Skeletal muscle cell (primary cell): ENCODE measurements around the gene MLYCD.
"Not testable (repeated sequence)": the region's sequence is repeated elsewhere in the genome, so short reads cannot be mapped to it uniquely, and the experiment has no call there.

Experiments used
- DNase-seq: peaks from one replicate; pipeline ENCODE4 v3.0.0-alpha.2; 2010; ENCODE audit warnings: low read depth
- H3K4me3 ChIP-seq: 2 replicates; pipeline ENCODE4 v1.5.1; 2011; ENCODE audit warnings: low read depth, mild to moderate bottlenecking, control low read depth, low read length, moderate library complexity

Gene MLYCD

GRCh38 chr16:83936581-83937165, 37.8 kb downstream of the MLYCD start:
- DNase-seq = no peak
- H3K4me3 ChIP-seq = no peak overlapping the region

GRCh38 chr16:83937267-83937666, 38.4 kb downstream of the MLYCD start:
- DNase-seq = no peak

GRCh38 chr16:83937922-83938885, 39.3 kb downstream of the MLYCD start:
- no peak for DNase-seq
- no peak overlapping the region for H3K4me3 ChIP-seq

More at GRCh38 chr16:83937267-83937666, 38.4 kb downstream of the MLYCD start:
- H3K4me3 ChIP-seq = no peak overlapping the region

GRCh38 chr16:83939266-83939855, 40.4 kb downstream of the MLYCD start:
- DNase-seq = no peak
- H3K4me3 ChIP-seq = no peak overlapping the region

GRCh38 chr16:83940119-83940518, 41.2 kb downstream of the MLYCD start:
- no peak for DNase-seq

GRCh38 chr16:83940630-83941378, 41.9 kb downstream of the MLYCD start:
- H3K4me3 ChIP-seq = no peak overlapping the region

More at GRCh38 chr16:83940119-83940518, 41.2 kb downstream of the MLYCD start:
- H3K4me3 ChIP-seq = no peak overlapping the region

GRCh38 chr16:83941546-83941945, 42.6 kb downstream of the MLYCD start:
- not testable (repeated sequence) for DNase-seq, H3K4me3 ChIP-seq

More at GRCh38 chr16:83940630-83941378, 41.9 kb downstream of the MLYCD start:
- no peak for DNase-seq

- no peak for DNase-seq
- no peak overlapping the region for H3K4me3 ChIP-seq
Measured at GRCh38 chr16:83942074-83942473, 43.2 kb downstream of the MLYCD start.

GRCh38 chr16:83942815-83943515, 44.0 kb downstream of the MLYCD start:
- no peak overlapping the region for H3K4me3 ChIP-seq
- DNase-seq = no peak

GRCh38 chr16:83943516-83944050, 44.7 kb downstream of the MLYCD start:
- H3K4me3 ChIP-seq = no peak overlapping the region
- DNase-seq = no peak

- DNase-seq = no peak
- H3K4me3 ChIP-seq = no peak overlapping the region
Measured at GRCh38 chr16:83945587-83945986, 46.7 kb downstream of the MLYCD start.

GRCh38 chr16:83946154-83946780, 47.4 kb downstream of the MLYCD start:
- H3K4me3 ChIP-seq = no peak overlapping the region

GRCh38 chr16:83946781-83947566, 48.1 kb downstream of the MLYCD start:
- no peak overlapping the region for H3K4me3 ChIP-seq
- DNase-seq = no peak

More at GRCh38 chr16:83946154-83946780, 47.4 kb downstream of the MLYCD start:
- DNase-seq = no peak

- DNase-seq = no peak
Measured at GRCh38 chr16:83947642-83948234, 48.8 kb downstream of the MLYCD start.

GRCh38 chr16:83948914-83949723, 50.2 kb downstream of the MLYCD start:
- no peak overlapping the region for H3K4me3 ChIP-seq
- DNase-seq = no peak

More at GRCh38 chr16:83947642-83948234, 48.8 kb downstream of the MLYCD start:
- H3K4me3 ChIP-seq = no peak overlapping the region

GRCh38 chr16:83949724-83950001, 50.7 kb downstream of the MLYCD start:
- no peak overlapping the region for H3K4me3 ChIP-seq

More at GRCh38 chr16:83949724-83950001, 50.7 kb downstream of the MLYCD start:
- no peak for DNase-seq
